Astrocyte (in vitro differentiated cells and primary cell): ENCODE results near the gene PPP4C. TPM values are rescaled to one million over a fixed set of nuclear protein-coding genes. Genes with fewer than 3 reads are reported as not detected.

ENCODE experiments used
- DNase-seq: peaks from one replicate; pipeline ENCODE4 v3.0.0-alpha.2; 2010; ENCODE audit warnings: low read depth
- FAIRE-seq: peaks from 2 replicates; lab custom pipeline; 2011; peaks lifted over from hg19 to GRCh38; lab: Jason Lieb, UNC
- H2AFZ ChIP-seq: 2 replicates; pipeline ENCODE4 v1.6.0; 2012; ENCODE audit warnings: low read depth, low read length, inconsistent platforms
- H3K27ac ChIP-seq: 2 replicates; pipeline ENCODE4 v1.5.1; 2011; ENCODE audit warnings: low read depth, low read length, inconsistent platforms
- H3K27me3 ChIP-seq: 2 replicates; pipeline ENCODE4 v1.6.0; 2011; ENCODE audit warnings: low read length, inconsistent platforms; ENCODE audit not compliant: insufficient read depth
- H3K36me3 ChIP-seq: 2 replicates; pipeline ENCODE4 v1.5.1; 2011; ENCODE audit warnings: low read length, inconsistent platforms; ENCODE audit not compliant: insufficient read depth
- H3K4me1 ChIP-seq: 2 replicates; pipeline ENCODE4 v1.5.1; 2011; ENCODE audit warnings: low read length, inconsistent platforms; ENCODE audit not compliant: insufficient read depth
- H3K4me2 ChIP-seq: 2 replicates; pipeline ENCODE4 v1.6.0; 2012; ENCODE audit warnings: low read length, inconsistent platforms
- H3K4me3 ChIP-seq: 2 replicates; pipeline ENCODE4 v1.5.1; 2011; ENCODE audit warnings: low read depth, mild to moderate bottlenecking, low read length, inconsistent platforms; ENCODE audit not compliant: insufficient read depth
- H3K79me2 ChIP-seq: 2 replicates; pipeline ENCODE4 v1.6.0; 2012; ENCODE audit warnings: mild to moderate bottlenecking, low read length, inconsistent platforms; ENCODE audit not compliant: insufficient read depth
- H3K9ac ChIP-seq: 2 replicates; pipeline ENCODE4 v1.6.0; 2012; ENCODE audit warnings: mild to moderate bottlenecking, low read length, inconsistent platforms
- H3K9me3 ChIP-seq: 2 replicates; pipeline ENCODE4 v1.5.1; 2012; ENCODE audit warnings: low read depth, mild to moderate bottlenecking, low read length, inconsistent platforms; ENCODE audit not compliant: insufficient read depth
- H4K20me1 ChIP-seq: 2 replicates; pipeline ENCODE4 v1.6.0; 2012; ENCODE audit warnings: low read length, inconsistent platforms; ENCODE audit not compliant: insufficient read depth
- H3K27ac Mint-ChIP-seq: one replicate; pipeline ENCODE4 v1.8.0; 2021; ENCODE audit warnings: mild to moderate bottlenecking, mixed read lengths; ENCODE audit not compliant: unreplicated experiment
- H3K27me3 Mint-ChIP-seq: one replicate; pipeline ENCODE4 v1.8.0; 2021; ENCODE audit warnings: low read depth, mixed read lengths; ENCODE audit not compliant: unreplicated experiment
- H3K36me3 Mint-ChIP-seq: one replicate; pipeline ENCODE4 v1.8.0; 2021; ENCODE audit warnings: low read depth, mixed read lengths; ENCODE audit not compliant: unreplicated experiment
- H3K4me1 Mint-ChIP-seq: one replicate; pipeline ENCODE4 v1.8.0; 2021; ENCODE audit warnings: low read depth, mixed read lengths; ENCODE audit not compliant: unreplicated experiment
- H3K4me3 Mint-ChIP-seq: one replicate; pipeline ENCODE4 v1.8.0; 2021; ENCODE audit warnings: mild to moderate bottlenecking, moderate library complexity, mixed read lengths; ENCODE audit not compliant: unreplicated experiment
- H3K9me3 Mint-ChIP-seq: one replicate; pipeline ENCODE4 v1.8.0; 2021; ENCODE audit warnings: mild to moderate bottlenecking, mixed read lengths; ENCODE audit not compliant: unreplicated experiment
- CTCF ChIP-seq: IDR thresholded peaks from 2 replicates; pipeline ENCODE4 v1.5.1; 2011; ENCODE audit warnings: low read depth, mild to moderate bottlenecking, inconsistent platforms, low read length, moderate library complexity; ENCODE audit not compliant: insufficient read depth
- EZH2 ChIP-seq: IDR thresholded peaks from 2 replicates; pipeline ENCODE4 v1.6.1; 2012; ENCODE audit warnings: mild to moderate bottlenecking, low read length, inconsistent platforms; ENCODE audit not compliant: insufficient read depth
- total RNA-seq: library from RNA; stranded (reverse); gene quantifications from 2 replicates; pipeline ENCODE4 v1.2.1, GENCODE V29; 2021

PPP4C gene
- total RNA-seq, 1 donor from 2014 or later, result 140 TPM

DNA sequence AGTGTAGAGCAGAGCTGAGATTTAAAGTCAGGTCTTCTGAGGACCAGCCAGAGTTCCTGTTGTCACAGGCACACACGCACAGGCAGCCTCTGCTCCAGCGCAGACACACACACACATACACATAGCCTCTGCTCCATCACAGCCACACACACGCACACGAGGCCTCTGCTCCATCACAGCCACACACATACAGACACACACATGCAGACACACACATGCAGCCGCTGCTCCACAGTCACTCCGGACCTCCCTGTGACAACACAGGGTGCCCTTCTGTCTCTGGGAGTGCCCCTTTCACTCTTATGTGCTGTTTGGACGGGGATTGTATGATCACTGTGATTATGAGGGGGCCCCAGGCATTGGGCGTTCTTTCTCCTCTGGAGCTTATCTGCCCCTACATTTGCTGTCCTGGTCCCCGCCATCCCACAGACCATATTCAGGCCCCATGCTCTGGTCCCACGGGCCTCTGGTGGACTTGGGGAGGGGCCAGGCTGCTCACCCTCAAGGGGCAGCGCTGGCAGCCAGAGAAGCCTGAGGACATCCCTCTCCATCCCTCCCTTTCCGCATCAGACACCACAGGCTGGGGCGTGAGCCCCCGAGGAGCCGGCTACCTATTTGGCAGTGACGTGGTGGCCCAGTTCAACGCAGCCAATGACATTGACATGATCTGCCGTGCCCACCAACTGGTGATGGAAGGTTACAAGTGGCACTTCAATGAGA, 8.5 kb downstream of the PPP4C start:
- peaks cover 33% of the 10 kb centered on the region for H3K36me3 Mint-ChIP-seq
- H3K4me3 ChIP-seq, result no peak overlapping the region

DNA sequence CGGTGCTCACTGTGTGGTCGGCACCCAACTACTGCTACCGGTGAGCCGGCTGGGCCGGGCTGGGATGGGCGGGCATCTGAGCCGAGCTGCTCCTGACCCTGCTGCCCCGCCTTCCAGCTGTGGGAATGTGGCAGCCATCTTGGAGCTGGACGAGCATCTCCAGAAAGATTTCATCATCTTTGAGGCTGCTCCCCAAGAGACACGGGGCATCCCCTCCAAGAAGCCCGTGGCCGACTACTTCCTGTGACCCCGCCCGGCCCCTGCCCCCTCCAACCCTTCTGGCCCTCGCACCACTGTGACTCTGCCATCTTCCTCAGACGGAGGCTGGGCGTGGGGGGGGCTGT, 9.0 kb downstream of the PPP4C start:
- Mint-ChIP-seq H3K27me3 (no peaks in the 10 kb centered on the region), H3K27ac (no peak overlapping the region), H3K4me3 (no peak overlapping the region), H3K4me1 (peaks cover 4% of the 10 kb centered on the region), H3K9me3 (no peaks in the 10 kb centered on the region), H3K36me3 (peaks cover 31% of the 10 kb centered on the region)
- no peaks in the 10 kb centered on the region for H3K9me3 ChIP-seq
- TF ChIP-seq EZH2 (no peak), CTCF (no peak)
- H3K27ac ChIP-seq, result no peak overlapping the region
- H3K4me3 ChIP-seq, result no peak overlapping the region
- FAIRE-seq, result no peak
- H4K20me1 ChIP-seq, result peaks cover 37% of the 10 kb centered on the region
- peaks cover 12% of the 10 kb centered on the region for H3K36me3 ChIP-seq
- H3K79me2 ChIP-seq, result peaks cover 28% of the 10 kb centered on the region
- no peaks in the 10 kb centered on the region for H3K4me1 ChIP-seq
- H3K27me3 ChIP-seq, result no peaks in the 10 kb centered on the region
- H3K4me2 ChIP-seq, result no peak overlapping the region
- H3K9ac ChIP-seq, result no peak overlapping the region
- DNase-seq, result no peak
- no peak overlapping the region for H2AFZ ChIP-seq

More for the DNA sequence above, 8.5 kb downstream of the PPP4C start:
- FAIRE-seq (no peak), DNase-seq (no peak)
- no peaks in the 10 kb centered on the region for H3K9me3 ChIP-seq
- no peak overlapping the region for H3K27ac ChIP-seq
- peaks cover 2% of the 10 kb centered on the region for H3K4me1 Mint-ChIP-seq
- H3K27ac Mint-ChIP-seq, result no peak overlapping the region
- H3K79me2 ChIP-seq, result peaks cover 34% of the 10 kb centered on the region
- H3K27me3 ChIP-seq, result no peaks in the 10 kb centered on the region
- no peak overlapping the region for H3K4me2 ChIP-seq
- no peak for TF ChIP-seq CTCF
- no peak for TF ChIP-seq EZH2
- no peak overlapping the region for H2AFZ ChIP-seq
- H3K27me3 Mint-ChIP-seq, result no peaks in the 10 kb centered on the region
- H3K9me3 Mint-ChIP-seq, result no peaks in the 10 kb centered on the region
- no peak overlapping the region for H3K4me3 Mint-ChIP-seq
- peaks cover 42% of the 10 kb centered on the region for H4K20me1 ChIP-seq
- no peak overlapping the region for H3K9ac ChIP-seq
- H3K36me3 ChIP-seq, result peaks cover 16% of the 10 kb centered on the region
- H3K4me1 ChIP-seq, result no peaks in the 10 kb centered on the region

- Histone ChIP-seq H3K9ac (no peak overlapping the region), H3K27me3 (no peaks in the 10 kb centered on the region), H3K27ac (no peak overlapping the region), H4K20me1 (peaks cover 33% of the 10 kb centered on the region), H3K4me1 (peaks cover 2% of the 10 kb centered on the region), H3K9me3 (no peaks in the 10 kb centered on the region), H3K4me2 (no peak overlapping the region), H3K79me2 (peaks cover 24% of the 10 kb centered on the region), H3K4me3 (no peak overlapping the region), H2AFZ (no peak overlapping the region), H3K36me3 (peaks cover 8% of the 10 kb centered on the region)
- H3K36me3 Mint-ChIP-seq, result peaks cover 29% of the 10 kb centered on the region
- no peak for FAIRE-seq
- H3K27me3 Mint-ChIP-seq, result no peaks in the 10 kb centered on the region
- no peaks in the 10 kb centered on the region for H3K9me3 Mint-ChIP-seq
- H3K4me1 Mint-ChIP-seq, result peaks cover 9% of the 10 kb centered on the region
- no peak overlapping the region for H3K4me3 Mint-ChIP-seq
- TF ChIP-seq CTCF (no peak), EZH2 (no peak)
- DNase-seq, result no peak
- H3K27ac Mint-ChIP-seq, result no peak overlapping the region
Observed at GRCh38 chr16:30085247-30085646, 9.5 kb downstream of the PPP4C start.
